ENCODE measurements around the gene SLC38A9. TPM values are rescaled to one million over a fixed set of nuclear protein-coding genes. Genes with fewer than 3 reads are reported as not detected.
"Not testable (repeated sequence)": the region's sequence is repeated elsewhere in the genome, so short reads cannot be mapped to it uniquely, and the experiment has no call there.

SLC38A9 gene, protein sequence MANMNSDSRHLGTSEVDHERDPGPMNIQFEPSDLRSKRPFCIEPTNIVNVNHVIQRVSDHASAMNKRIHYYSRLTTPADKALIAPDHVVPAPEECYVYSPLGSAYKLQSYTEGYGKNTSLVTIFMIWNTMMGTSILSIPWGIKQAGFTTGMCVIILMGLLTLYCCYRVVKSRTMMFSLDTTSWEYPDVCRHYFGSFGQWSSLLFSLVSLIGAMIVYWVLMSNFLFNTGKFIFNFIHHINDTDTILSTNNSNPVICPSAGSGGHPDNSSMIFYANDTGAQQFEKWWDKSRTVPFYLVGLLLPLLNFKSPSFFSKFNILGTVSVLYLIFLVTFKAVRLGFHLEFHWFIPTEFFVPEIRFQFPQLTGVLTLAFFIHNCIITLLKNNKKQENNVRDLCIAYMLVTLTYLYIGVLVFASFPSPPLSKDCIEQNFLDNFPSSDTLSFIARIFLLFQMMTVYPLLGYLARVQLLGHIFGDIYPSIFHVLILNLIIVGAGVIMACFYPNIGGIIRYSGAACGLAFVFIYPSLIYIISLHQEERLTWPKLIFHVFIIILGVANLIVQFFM
- 10 to 100 TPM; 19.5 to 44.2 (median 30.4) TPM for total RNA-seq

GRCh38 chr5:55712023-55712859 lies at the start of gene SLC38A9:
Gene SLC38A9, minus strand, starts transcription at chr5:55712324. Its CDS starts 14,366 bp downstream, at chr5:55697958.
- Histone ChIP-seq H3K4me1 (peaks cover 5 to 7% of the 10 kb centered on the region in 2 donors), H3K27me3 (no peaks in the 10 kb centered on the region), H3K4me3 (replicated peaks in 1 of 3) (peak within 1 kb of the TSS; percentile 23 to 87 (median 48)), H3K9me3 (no peaks in the 10 kb centered on the region), H3K36me3 (no peaks in the 10 kb centered on the region), H3K27ac (peak within 1 kb of the TSS in 2 of 3 donors; percentile 39 to 54)
- peak; percentile 96 to 97 for DNase-seq
- TF ChIP-seq, protein P1, sequence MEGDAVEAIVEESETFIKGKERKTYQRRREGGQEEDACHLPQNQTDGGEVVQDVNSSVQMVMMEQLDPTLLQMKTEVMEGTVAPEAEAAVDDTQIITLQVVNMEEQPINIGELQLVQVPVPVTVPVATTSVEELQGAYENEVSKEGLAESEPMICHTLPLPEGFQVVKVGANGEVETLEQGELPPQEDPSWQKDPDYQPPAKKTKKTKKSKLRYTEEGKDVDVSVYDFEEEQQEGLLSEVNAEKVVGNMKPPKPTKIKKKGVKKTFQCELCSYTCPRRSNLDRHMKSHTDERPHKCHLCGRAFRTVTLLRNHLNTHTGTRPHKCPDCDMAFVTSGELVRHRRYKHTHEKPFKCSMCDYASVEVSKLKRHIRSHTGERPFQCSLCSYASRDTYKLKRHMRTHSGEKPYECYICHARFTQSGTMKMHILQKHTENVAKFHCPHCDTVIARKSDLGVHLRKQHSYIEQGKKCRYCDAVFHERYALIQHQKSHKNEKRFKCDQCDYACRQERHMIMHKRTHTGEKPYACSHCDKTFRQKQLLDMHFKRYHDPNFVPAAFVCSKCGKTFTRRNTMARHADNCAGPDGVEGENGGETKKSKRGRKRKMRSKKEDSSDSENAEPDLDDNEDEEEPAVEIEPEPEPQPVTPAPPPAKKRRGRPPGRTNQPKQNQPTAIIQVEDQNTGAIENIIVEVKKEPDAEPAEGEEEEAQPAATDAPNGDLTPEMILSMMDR (IDR thresholded peaks at IDR 0.05), result no peak
- peak in 1 of 2 donors; percentile 73 for TF ChIP-seq POLR2A (IDR thresholded peaks at IDR 0.05)
- intact Hi-C loops (cut with DNase I), result no loop called here
- 0% methylated on average over 30 to 32 of the region's 55 CpGs for WGBS, 2 donors

DNA sequence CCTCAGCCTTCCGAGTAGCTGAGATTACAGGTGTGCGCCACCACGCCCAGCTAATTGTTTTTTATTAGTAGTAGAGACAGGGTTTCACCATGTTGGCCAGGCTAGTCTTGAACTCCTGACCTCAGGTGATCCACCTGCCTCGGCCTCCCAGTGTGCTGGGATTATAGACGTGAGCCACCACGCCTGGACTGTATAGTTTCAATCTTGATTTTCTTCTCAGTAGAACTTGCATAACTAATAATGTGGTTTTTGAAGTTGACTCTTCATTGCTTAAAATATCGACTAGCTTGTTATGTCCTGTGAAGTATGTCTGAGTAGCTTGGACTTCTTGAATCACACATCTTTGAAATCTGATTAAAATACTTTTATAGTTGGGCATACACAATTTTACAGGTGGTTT lies 49.6 kb upstream of the SLC38A9 start:
- intact Hi-C loops (cut with DNase I); H3K4me3 ChIP-seq (replicated peaks in 1 of 3): not testable (repeated sequence)
- WGBS, 2 donors, result 88 to 91% methylated on average over 7 of the region's 7 CpGs

GRCh38 chr5:55758714-55759113 lies 46.6 kb upstream of the SLC38A9 start:
- H3K27ac ChIP-seq, result no peak overlapping the region
- TF ChIP-seq, protein P1 (IDR thresholded peaks at IDR 0.05), result no peak
- TF ChIP-seq POLR2A (IDR thresholded peaks at IDR 0.05), result no peak
- H3K9me3 ChIP-seq, result no peaks in the 10 kb centered on the region
- WGBS, 2 donors, result 84 to 86% methylated on average over 2 of the region's 2 CpGs
- no peaks in the 10 kb centered on the region for H3K27me3 ChIP-seq
- DNase-seq, result no peak
- no peaks in the 10 kb centered on the region for H3K4me1 ChIP-seq
- H3K36me3 ChIP-seq, result no peaks in the 10 kb centered on the region
- no peak overlapping the region for H3K4me3 ChIP-seq (replicated peaks in 1 of 3)
- intact Hi-C loops (cut with DNase I), result no loop called here

More for the DNA sequence above, 49.6 kb upstream of the SLC38A9 start:
- not testable (repeated sequence) for DNase-seq, H3K27ac ChIP-seq, H3K27me3 ChIP-seq, H3K36me3 ChIP-seq, H3K9me3 ChIP-seq, H3K4me1 ChIP-seq

- no peaks in the 10 kb centered on the region for H3K27me3 ChIP-seq
- H3K4me1 ChIP-seq, result no peaks in the 10 kb centered on the region
- 90 to 92% methylated on average over 1 of the region's 1 CpG for WGBS, 2 donors
- no peak overlapping the region for H3K27ac ChIP-seq
- TF ChIP-seq, protein P1 (IDR thresholded peaks at IDR 0.05), result no peak
- no peak for TF ChIP-seq POLR2A (IDR thresholded peaks at IDR 0.05)
- H3K36me3 ChIP-seq, result no peaks in the 10 kb centered on the region
- H3K9me3 ChIP-seq, result no peaks in the 10 kb centered on the region
- no peak overlapping the region for H3K4me3 ChIP-seq (replicated peaks in 1 of 3)
- DNase-seq, result no peak
- intact Hi-C loops (cut with DNase I), result no loop called here
These were observed 46.1 kb upstream of the SLC38A9 start for GRCh38 chr5:55758231-55758630.

- H3K4me3 ChIP-seq (replicated peaks in 1 of 3), result no peak overlapping the region
- no peak for DNase-seq
- intact Hi-C loops (cut with DNase I), result no loop called here
- no peaks in the 10 kb centered on the region for H3K9me3 ChIP-seq
- H3K4me1 ChIP-seq, result no peaks in the 10 kb centered on the region
- H3K36me3 ChIP-seq, result no peaks in the 10 kb centered on the region
- no peak overlapping the region for H3K27ac ChIP-seq
- no peaks in the 10 kb centered on the region for H3K27me3 ChIP-seq
- 82 to 85% methylated on average over 3 of the region's 3 CpGs for WGBS, 2 donors
- TF ChIP-seq POLR2A (IDR thresholded peaks at IDR 0.05), result no peak
- TF ChIP-seq, protein P1 (IDR thresholded peaks at IDR 0.05), result no peak
These were observed 38.4 kb upstream of the SLC38A9 start for GRCh38 chr5:55750499-55750898.
